MCF 10A (cell line): ENCODE data around the gene ENTHD1. TPM values are rescaled to one million over a fixed set of nuclear protein-coding genes. Genes with fewer than 3 reads are reported as not detected.

ENCODE experiments used
- BruUV-seq: library from RNA; stranded (reverse); fragments of 400-500 nt; replicated peaks from 2 replicates; lab custom pipeline; 2021; lab: Mats Ljungman, UMichigan
- CTCF ChIA-PET: fragments of 300-600 bp; sonication (Branson Sonifier 250); formaldehyde crosslinking; extraction: SDS; loops from one replicate; lab custom pipeline; 2021; ENCODE audit warnings: antibody characterized with exemption, inconsistent platforms; lab: Yijun Ruan, JAX
- POLR2A ChIA-PET: fragments of 300-600, 350-650 bp; sonication (Branson Sonifier 250); formaldehyde crosslinking; extraction: SDS; loops from one replicate; lab custom pipeline; 2020; ENCODE audit warnings: antibody characterized with exemption, inconsistent platforms; lab: Yijun Ruan, JAX
- DNase-seq: peaks from one replicate; pipeline ENCODE4 v3.0.0-alpha.2; 2018; ENCODE audit not compliant: unreplicated experiment
- H3K27ac Mint-ChIP-seq: one replicate; pipeline ENCODE4 v1.8.0; 2022; ENCODE audit warnings: mild to moderate bottlenecking, low read depth, mixed read lengths; ENCODE audit not compliant: unreplicated experiment
- H3K27me3 Mint-ChIP-seq: one replicate; pipeline ENCODE4 v1.8.0; 2022; ENCODE audit warnings: mixed read lengths; ENCODE audit not compliant: insufficient read depth, unreplicated experiment
- H3K36me3 Mint-ChIP-seq: one replicate; pipeline ENCODE4 v1.8.0; 2022; ENCODE audit warnings: mild to moderate bottlenecking, moderate library complexity, mixed read lengths; ENCODE audit not compliant: insufficient read depth, unreplicated experiment
- H3K4me1 Mint-ChIP-seq: one replicate; pipeline ENCODE4 v1.8.0; 2022; ENCODE audit warnings: mixed read lengths; ENCODE audit not compliant: insufficient read depth, unreplicated experiment
- H3K4me3 Mint-ChIP-seq: one replicate; pipeline ENCODE4 v1.8.0; 2022; ENCODE audit warnings: mild to moderate bottlenecking, moderate library complexity, mixed read lengths; ENCODE audit not compliant: unreplicated experiment
- H3K9me3 Mint-ChIP-seq: one replicate; pipeline ENCODE4 v1.8.0; 2022; ENCODE audit warnings: mixed read lengths; ENCODE audit not compliant: unreplicated experiment
- CTCF ChIP-seq: fragments of 200-600 bp; IDR thresholded peaks from one replicate; pipeline ENCODE4 v1.8.0; 2022; ENCODE audit warnings: antibody characterized with exemption, mild to moderate bottlenecking; ENCODE audit not compliant: unreplicated experiment
- intact Hi-C: fragments of 100-400 bp; cut with micrococcal nuclease; formaldehyde crosslinking; loops from 2 replicates; pipeline ENCODE4 v1.14.1; 2022
- total RNA-seq: library from RNA; stranded (reverse); gene quantifications from 2 replicates; pipeline ENCODE4 v1.2.3, GENCODE V29; 2022

Gene ENTHD1
- total RNA-seq, 1 experiment from 2014 or later, result not detected

GRCh38 chr22:39910876-39911613 is 17.5 kb upstream of the ENTHD1 start:
- ChIA-PET POLR2A (no interaction called here), CTCF (no interaction called here)
- BruUV-seq, result no TSS peak
- H3K36me3 Mint-ChIP-seq, result no peaks in the 10 kb centered on the region
- no peak overlapping the region for H3K4me3 Mint-ChIP-seq
- H3K9me3 Mint-ChIP-seq, result no peaks in the 10 kb centered on the region
- peaks cover 49% of the 10 kb centered on the region for H3K27me3 Mint-ChIP-seq
- no peak for DNase-seq
- intact Hi-C loops, result no loop called here
- no peak for TF ChIP-seq CTCF
- H3K27ac Mint-ChIP-seq, result no peak overlapping the region
- no peaks in the 10 kb centered on the region for H3K4me1 Mint-ChIP-seq

GRCh38 chr22:39908737-39909136 is 15.2 kb upstream of the ENTHD1 start:
- peaks cover 29% of the 10 kb centered on the region for H3K27me3 Mint-ChIP-seq
- POLR2A ChIA-PET, result interaction anchor here (0.6 to 1.4 kb wide), 3 partner anchors 10 to 162 kb away, joined by 3 to 4 read pairs (median 3); no protein-coding TSS in a partner anchor
- no peak overlapping the region for H3K4me3 Mint-ChIP-seq
- H3K4me1 Mint-ChIP-seq, result no peaks in the 10 kb centered on the region
- H3K9me3 Mint-ChIP-seq, result no peaks in the 10 kb centered on the region
- peak; percentile 18 for DNase-seq
- intact Hi-C loops, result no loop called here
- H3K27ac Mint-ChIP-seq, result no peak overlapping the region
- no peak for TF ChIP-seq CTCF
- CTCF ChIA-PET, result interaction anchor here (1.2 kb wide), 1 partner anchor 13 kb away, joined by 4 read pairs; no protein-coding TSS in a partner anchor
- no peaks in the 10 kb centered on the region for H3K36me3 Mint-ChIP-seq
- no TSS peak for BruUV-seq

GRCh38 chr22:39908136-39908535 is 14.6 kb upstream of the ENTHD1 start:
- Mint-ChIP-seq H3K4me3 (no peak overlapping the region), H3K4me1 (no peaks in the 10 kb centered on the region), H3K27ac (no peak overlapping the region), H3K36me3 (no peaks in the 10 kb centered on the region), H3K27me3 (peaks cover 23% of the 10 kb centered on the region), H3K9me3 (no peaks in the 10 kb centered on the region)
- ChIA-PET POLR2A (interaction anchor here (0.6 to 1.4 kb wide), 4 partner anchors 11 to 162 kb away, joined by 3 to 4 read pairs (median 3); no protein-coding TSS in a partner anchor), CTCF (interaction anchor here (1.2 kb wide), 1 partner anchor 12 kb away, joined by 4 read pairs; no protein-coding TSS in a partner anchor)
- no peak for TF ChIP-seq CTCF
- intact Hi-C loops, result no loop called here
- no TSS peak for BruUV-seq
- no peak for DNase-seq

GRCh38 chr22:39907605-39908097 is 14.1 kb upstream of the ENTHD1 start:
- H3K4me3 Mint-ChIP-seq, result no peak overlapping the region
- no peak for DNase-seq
- no TSS peak for BruUV-seq
- no peak for TF ChIP-seq CTCF
- peaks cover 18% of the 10 kb centered on the region for H3K27me3 Mint-ChIP-seq
- H3K27ac Mint-ChIP-seq, result no peak overlapping the region
- POLR2A ChIA-PET, result interaction anchor here (0.6 kb wide), 1 partner anchor 75 kb away, joined by 3 read pairs; no protein-coding TSS in a partner anchor
- no peaks in the 10 kb centered on the region for H3K4me1 Mint-ChIP-seq
- intact Hi-C loops, result no loop called here
- no peaks in the 10 kb centered on the region for H3K9me3 Mint-ChIP-seq
- H3K36me3 Mint-ChIP-seq, result no peaks in the 10 kb centered on the region
- CTCF ChIA-PET, result interaction anchor here (1.2 kb wide), 1 partner anchor 12 kb away, joined by 4 read pairs; no protein-coding TSS in a partner anchor
